ENCODE results near the gene MBOAT1.
"Not testable (repeated sequence)": the region's sequence is repeated elsewhere in the genome, so short reads cannot be mapped to it uniquely, and the experiment has no call there.

The MBOAT1 gene

GRCh38 chr6:20212392-20213111, at the start of gene MBOAT1:
Gene MBOAT1 (minus strand): TSS chr6:20212469. CDS start chr6:20212234, 235 bp downstream.
- DNase-seq (ENCODE audit: low read depth), result peak; percentile 90

- DNase-seq (ENCODE audit: low read depth), result no peak
Observed at GRCh38 chr6:20261685-20262084, 49.4 kb upstream of the MBOAT1 start.

- DNase-seq (ENCODE audit: low read depth), result no peak
Observed at GRCh38 chr6:20260360-20260759, 48.1 kb upstream of the MBOAT1 start.

- no peak for DNase-seq (ENCODE audit: low read depth)
Observed at GRCh38 chr6:20259316-20260049, 47.2 kb upstream of the MBOAT1 start.

GRCh38 chr6:20255428-20255827, 43.2 kb upstream of the MBOAT1 start:
- no peak for DNase-seq (ENCODE audit: low read depth)

- DNase-seq (ENCODE audit: low read depth), result no peak
Observed at GRCh38 chr6:20254295-20254694, 42.0 kb upstream of the MBOAT1 start.

GRCh38 chr6:20253021-20253420, 40.8 kb upstream of the MBOAT1 start:
- no peak for DNase-seq (ENCODE audit: low read depth)

- DNase-seq (ENCODE audit: low read depth), result no peak
Observed at GRCh38 chr6:20252311-20252710, 40.0 kb upstream of the MBOAT1 start.

- no peak for DNase-seq (ENCODE audit: low read depth)
Observed at GRCh38 chr6:20251525-20251924, 39.3 kb upstream of the MBOAT1 start.

- no peak for DNase-seq (ENCODE audit: low read depth)
Observed at GRCh38 chr6:20246125-20246524, 33.9 kb upstream of the MBOAT1 start.

GRCh38 chr6:20244807-20245681, 32.8 kb upstream of the MBOAT1 start:
- DNase-seq (ENCODE audit: low read depth), result not testable (repeated sequence)

GRCh38 chr6:20243288-20243687, 31.0 kb upstream of the MBOAT1 start:
- no peak for DNase-seq (ENCODE audit: low read depth)

GRCh38 chr6:20242397-20242796, 30.1 kb upstream of the MBOAT1 start:
- no peak for DNase-seq (ENCODE audit: low read depth)

GRCh38 chr6:20241102-20241501, 28.8 kb upstream of the MBOAT1 start:
- DNase-seq (ENCODE audit: low read depth), result no peak

GRCh38 chr6:20238688-20239587, 26.7 kb upstream of the MBOAT1 start:
- no peak for DNase-seq (ENCODE audit: low read depth)

- no peak for DNase-seq (ENCODE audit: low read depth)
Observed at GRCh38 chr6:20237677-20238460, 25.6 kb upstream of the MBOAT1 start.

GRCh38 chr6:20236909-20237600, 24.8 kb upstream of the MBOAT1 start:
- no peak for DNase-seq (ENCODE audit: low read depth)

GRCh38 chr6:20236344-20236743, 24.1 kb upstream of the MBOAT1 start:
- no peak for DNase-seq (ENCODE audit: low read depth)

- no peak for DNase-seq (ENCODE audit: low read depth)
Observed at GRCh38 chr6:20235041-20235440, 22.8 kb upstream of the MBOAT1 start.

- no peak for DNase-seq (ENCODE audit: low read depth)
Observed at GRCh38 chr6:20234136-20234535, 21.9 kb upstream of the MBOAT1 start.
